Upper lobe of left lung (tissue), 6 donors: ENCODE data around the gene SPSB3. TPM values are rescaled to one million over a fixed set of nuclear protein-coding genes. Genes with fewer than 3 reads are reported as not detected.

ENCODE experiments used
- ATAC-seq, 2 donors: fragments of 200-7000 bp; cut with Tn5 transposase; one replicate each; pipeline ENCODE4 v1.9.1; 2022; ENCODE audit warnings: mild to moderate bottlenecking in 2 of 2, moderate library complexity in 2 of 2; ENCODE audit not compliant: low FRiP score in 2 of 2
- DNase-seq, 2 donors: peaks; one replicate each; pipeline ENCODE4 v3.0.0-alpha.2; 2019 to 2020
- H3K27ac ChIP-seq, 4 donors: fragments of 200-600 bp; sonication (generic); one replicate each; pipeline ENCODE4 v1.5.1; 2016 to 2019
- H3K27me3 ChIP-seq, 4 donors: fragments of 200-600 bp; sonication (generic); one replicate each; pipeline ENCODE4 v1.5.1; 2017 to 2019
- H3K36me3 ChIP-seq, 4 donors: fragments of 200-600 bp; sonication (generic); one replicate each; pipeline ENCODE4 v1.5.1; 2016 to 2019
- H3K4me1 ChIP-seq, 4 donors: fragments of 200-600 bp; sonication (generic); one replicate each; pipeline ENCODE4 v1.5.1; 2018 to 2019
- H3K4me3 ChIP-seq, 4 donors: fragments of 200-600 bp; sonication (generic); one replicate each; pipeline ENCODE4 v1.5.1; 2017 to 2019; ENCODE audit warnings: mild to moderate bottlenecking in 2 of 4, moderate library complexity in 1 of 4
- H3K9me3 ChIP-seq, 4 donors: fragments of 200-600 bp; sonication (generic); one replicate each; pipeline ENCODE4 v1.5.1; 2018 to 2019
- CTCF ChIP-seq, 6 experiments: fragments of 450-650 bp in 4 of 6; fragments of 200-600 bp in 2 of 6; sonication (generic) in 2 of 6; IDR thresholded peaks; one replicate each; pipeline ENCODE4 v1.5.1; 2016 to 2019; ENCODE audit warnings: antibody characterized with exemption in 6 of 6
- EP300 ChIP-seq, 4 donors: sonication (generic); formaldehyde crosslinking; IDR thresholded peaks; one replicate each; pipeline ENCODE4 v1.5.1; 2017; ENCODE audit warnings: antibody characterized with exemption in 4 of 4, control low read depth in 2 of 4
- POLR2A ChIP-seq, 4 donors: fragments of 450-650 bp; IDR thresholded peaks; one replicate each; pipeline ENCODE4 v1.5.1; 2016 to 2017; ENCODE audit warnings: antibody characterized with exemption in 4 of 4, mild to moderate bottlenecking in 2 of 4
- POLR2AphosphoS5 ChIP-seq, 2 donors: sonication (generic); formaldehyde crosslinking; IDR thresholded peaks; one replicate each; pipeline ENCODE4 v1.5.1; 2017; ENCODE audit warnings: antibody characterized with exemption in 2 of 2
- WGBS, 2 donors: methylation state at CpG; one replicate each; pipeline ENCODE4 v1.1.5; 2017 to 2018; 5-methylcytosine and 5-hydroxymethylcytosine counted together
- total RNA-seq, 6 donors: library from RNA; depleted of rRNA in 4 of 6; stranded (reverse); fragments of >200 nt in 4 of 6; gene quantifications; one replicate each; pipeline versions ENCODE4 v1.1.0 to v1.2.1, GENCODE V29; 2016 to 2021
- donor health status: DM: no; HTN: no; CAD: no; lungs with moderate emphysema.
- donor health status: DM: no; HTN: yes; CAD: no; lungs with severe emphysema.

Gene SPSB3
- total RNA-seq, 6 donors from 2014 or later = 46.2 to 234 (median 64.4) TPM

DNA sequence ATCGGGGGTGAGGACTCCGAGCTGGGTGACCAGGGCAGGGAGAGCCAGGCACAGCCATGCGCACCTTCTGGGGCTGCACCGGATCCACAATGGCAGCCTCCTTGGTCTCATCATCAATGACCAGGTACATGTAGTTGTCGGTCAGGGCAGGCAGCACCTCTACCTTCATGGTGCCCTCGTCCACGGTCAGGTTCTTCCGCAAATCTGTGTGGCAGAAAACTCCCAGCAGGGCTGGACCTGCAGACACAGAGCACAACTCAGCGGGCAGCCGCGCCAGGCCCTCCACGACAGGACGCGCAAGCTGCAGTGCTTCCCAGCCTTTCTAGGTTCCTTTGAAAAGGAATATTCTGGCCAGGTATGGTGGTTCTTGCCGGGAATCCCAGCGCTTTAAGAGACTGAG is 40.4 kb upstream of the SPSB3 start:
- Histone ChIP-seq H3K27me3 (no peaks in the 10 kb centered on the region), H3K4me1 (peaks cover 14 to 34% (median 17%) of the 10 kb centered on the region in 4 donors), H3K9me3 (no peaks in the 10 kb centered on the region), H3K4me3 (no peak overlapping the region), H3K36me3 (peaks cover 18 to 52% (median 46%) of the 10 kb centered on the region in 4 donors), H3K27ac (no peak overlapping the region)
- no peak for ATAC-seq
- WGBS, 2 donors = 97 to 98% methylated on average over 13 to 16 of the region's 16 CpGs
- TF ChIP-seq POLR2AphosphoS5 (IDR thresholded peaks at IDR 0.05) (no peak), EP300 (IDR thresholded peaks at IDR 0.05) (no peak), CTCF (IDR thresholded peaks at IDR 0.05) (no peak), POLR2A (IDR thresholded peaks at IDR 0.05) (no peak)
- DNase-seq = no peak

- DNase-seq (peak in 1 of 2 donors; percentile 72), ATAC-seq (no peak)
- Histone ChIP-seq H3K4me3 (no peak overlapping the region), H3K4me1 (peaks cover 13 to 27% (median 14%) of the 10 kb centered on the region in 4 donors), H3K36me3 (peaks cover 18 to 60% (median 49%) of the 10 kb centered on the region in 4 donors), H3K9me3 (no peaks in the 10 kb centered on the region), H3K27me3 (no peaks in the 10 kb centered on the region), H3K27ac (no peak overlapping the region)
- TF ChIP-seq POLR2AphosphoS5 (IDR thresholded peaks at IDR 0.05) = no peak
- TF ChIP-seq EP300 (IDR thresholded peaks at IDR 0.05) = no peak
- TF ChIP-seq CTCF (IDR thresholded peaks at IDR 0.05) = no peak
- TF ChIP-seq POLR2A (IDR thresholded peaks at IDR 0.05) = no peak
- WGBS, 2 donors = 94 to 97% methylated on average over 24 of the region's 24 CpGs
Observed at GRCh38 chr16:1821861-1822611, 39.7 kb upstream of the SPSB3 start.

- DNase-seq (peak in 1 of 2 donors; percentile 72), ATAC-seq (no peak)
- 93 to 96% methylated on average over 7 to 12 of the region's 12 CpGs for whole genome bisulfite sequencing, 2 donors
- peaks cover 13 to 22% (median 14%) of the 10 kb centered on the region in 4 donors for H3K4me1 ChIP-seq
- no peak for TF ChIP-seq EP300 (IDR thresholded peaks at IDR 0.05)
- H3K9me3 ChIP-seq = no peaks in the 10 kb centered on the region
- no peak overlapping the region for H3K27ac ChIP-seq
- no peak overlapping the region for H3K4me3 ChIP-seq
- H3K36me3 ChIP-seq = peaks cover 25 to 71% (median 60%) of the 10 kb centered on the region in 4 donors
- no peaks in the 10 kb centered on the region for H3K27me3 ChIP-seq
Observed at GRCh38 chr16:1820946-1821290, 38.5 kb upstream of the SPSB3 start.

GRCh38 chr16:1820096-1820945 is 38.0 kb upstream of the SPSB3 start:
- H3K36me3 ChIP-seq = peaks cover 25 to 77% (median 65%) of the 10 kb centered on the region in 4 donors
- H3K4me3 ChIP-seq = no peak overlapping the region
- peaks cover 8 to 16% (median 9%) of the 10 kb centered on the region in 4 donors for H3K4me1 ChIP-seq
- H3K27ac ChIP-seq = no peak overlapping the region
- WGBS, 2 donors = 89 to 93% methylated on average over 11 to 16 of the region's 25 CpGs
- ATAC-seq (no peak), DNase-seq (no peak)
- TF ChIP-seq CTCF (IDR thresholded peaks at IDR 0.05) (no peak), POLR2AphosphoS5 (IDR thresholded peaks at IDR 0.05) (no peak), POLR2A (IDR thresholded peaks at IDR 0.05) (no peak), EP300 (IDR thresholded peaks at IDR 0.05) (no peak)
- no peaks in the 10 kb centered on the region for H3K27me3 ChIP-seq
- no peaks in the 10 kb centered on the region for H3K9me3 ChIP-seq

- H3K36me3 ChIP-seq = peaks cover 25 to 82% (median 65%) of the 10 kb centered on the region in 4 donors
- WGBS, 2 donors = 93 to 95% methylated on average over 12 to 15 of the region's 15 CpGs
- no peak for TF ChIP-seq POLR2A (IDR thresholded peaks at IDR 0.05)
- TF ChIP-seq POLR2AphosphoS5 (IDR thresholded peaks at IDR 0.05) = no peak
- TF ChIP-seq CTCF (IDR thresholded peaks at IDR 0.05) = no peak
- no peak for TF ChIP-seq EP300 (IDR thresholded peaks at IDR 0.05)
- DNase-seq = no peak
- no peak overlapping the region for H3K27ac ChIP-seq
- H3K27me3 ChIP-seq = no peaks in the 10 kb centered on the region
- H3K4me1 ChIP-seq = peaks cover under 1 to 9% (median 2%) of the 10 kb centered on the region in 4 donors
- no peak for ATAC-seq
- no peaks in the 10 kb centered on the region for H3K9me3 ChIP-seq
- no peak overlapping the region for H3K4me3 ChIP-seq
Observed at GRCh38 chr16:1819611-1820010, 37.2 kb upstream of the SPSB3 start.
